Left lung (tissue), 10 donors: Measurements from ENCODE around the gene RNLS. TPM values are rescaled to one million over a fixed set of nuclear protein-coding genes. Genes with fewer than 3 reads are reported as not detected.

Experiments used
- ATAC-seq: fragments of 200-7000 bp; cut with Tn5 transposase; one replicate; pipeline ENCODE4 v1.9.1; 2020; ENCODE audit warnings: moderate library complexity
- DNase-seq, 4 donors: peaks; one replicate each; pipeline ENCODE4 v3.0.0-alpha.2; 2013 to 2020
- H3K27ac ChIP-seq, 2 donors: fragments of 200-600 bp; sonication (generic) in 1 of 2; one replicate each; pipeline versions ENCODE4 v1.5.0 to v1.8.0; 2020 to 2021
- H3K27me3 ChIP-seq, 2 donors: fragments of 200-600 bp; sonication (generic) in 1 of 2; one replicate each; pipeline versions ENCODE4 v1.5.0 to v1.8.0; 2020 to 2021
- H3K36me3 ChIP-seq, 2 donors: fragments of 200-600 bp; sonication (generic) in 1 of 2; one replicate each; pipeline versions ENCODE4 v1.5.0 to v1.8.0; 2020 to 2021
- H3K4me1 ChIP-seq, 2 donors: fragments of 200-600 bp; one replicate each; pipeline ENCODE4 v1.8.0; 2021
- H3K4me3 ChIP-seq, 2 donors: fragments of 200-600 bp; sonication (generic) in 1 of 2; one replicate each; pipeline versions ENCODE4 v1.5.0 to v1.8.0; 2020 to 2021; ENCODE audit warnings: mild to moderate bottlenecking in 1 of 2
- H3K9me3 ChIP-seq, 2 donors: fragments of 200-600 bp; sonication (generic) in 1 of 2; one replicate each; pipeline versions ENCODE4 v1.5.0 to v1.8.0; 2020 to 2021
- CTCF ChIP-seq, 2 donors: fragments of 200-600 bp; sonication (generic) in 1 of 2; IDR thresholded peaks; one replicate each; pipeline versions ENCODE4 v1.5.0 to v1.8.0; 2021; ENCODE audit warnings: antibody characterized with exemption in 2 of 2
- intact Hi-C, 2 donors: fragments of 100-400 bp; cut with DNase I; formaldehyde crosslinking; loops; one replicate each; pipeline versions ENCODE4 v1.11.2 to v1.14.2; 2022
- polyA plus RNA-seq, 6 donors: library from polyadenylated mRNA; unstranded; fragments of 120-200 nt; gene quantifications; one replicate each; pipeline ENCODE4 v1.2.1, GENCODE V29; 2013; ENCODE audit not compliant: insufficient read length in 6 of 6
- total RNA-seq, 2 donors: library from RNA; stranded (reverse); fragmentation: NEBNext Ultra II Directional; extraction: Animal tissue kit (Norgen Biotek cat#: 25700); gene quantifications; one replicate each; pipeline ENCODE4 v1.2.1, GENCODE V29; 2021
- donor health status: DM: no; HTN: yes; CAD: no.
- donor health status: DM: no; HTN: no; CAD: no.

Gene RNLS
- total and polyA plus RNA-seq, 8 donors: 4.1 to 8.8 (median 5.2) TPM

GRCh38 chr10:88347022-88347421, 236.1 kb downstream of the RNLS start:
- H3K36me3 ChIP-seq: no peaks in the 10 kb centered on the region
- intact Hi-C loops: no loop called here
- peak; percentile 16 for ATAC-seq

GRCh38 chr10:88346144-88346977, 236.8 kb downstream of the RNLS start:
- Histone ChIP-seq H3K27me3 (no peaks in the 10 kb centered on the region), H3K9me3 (peaks cover 0 to 2% of the 10 kb centered on the region in 2 donors), H3K4me3 (no peak overlapping the region), H3K36me3 (no peaks in the 10 kb centered on the region), H3K27ac (no peak overlapping the region), H3K4me1 (no peaks in the 10 kb centered on the region)
- TF ChIP-seq CTCF (IDR thresholded peaks at IDR 0.05): no peak
- no peak for DNase-seq
- intact Hi-C loops: no loop called here
- peak; percentile 65 for ATAC-seq

More at GRCh38 chr10:88347022-88347421, 236.1 kb downstream of the RNLS start:
- Histone ChIP-seq H3K4me1 (no peaks in the 10 kb centered on the region), H3K4me3 (no peak overlapping the region), H3K9me3 (peaks cover 0 to 2% of the 10 kb centered on the region in 2 donors), H3K27me3 (no peaks in the 10 kb centered on the region), H3K27ac (no peak overlapping the region)
- no peak for DNase-seq
- TF ChIP-seq CTCF (IDR thresholded peaks at IDR 0.05): no peak

GRCh38 chr10:88343761-88344484, 239.2 kb downstream of the RNLS start:
- Histone ChIP-seq H3K27me3 (no peaks in the 10 kb centered on the region), H3K27ac (no peak overlapping the region), H3K9me3 (no peaks in the 10 kb centered on the region), H3K4me1 (no peaks in the 10 kb centered on the region), H3K36me3 (no peaks in the 10 kb centered on the region), H3K4me3 (no peak overlapping the region)
- no peak for TF ChIP-seq CTCF (IDR thresholded peaks at IDR 0.05)
- intact Hi-C loops: no loop called here
- no peak for ATAC-seq
- DNase-seq: no peak

- no peak for DNase-seq
- TF ChIP-seq CTCF (IDR thresholded peaks at IDR 0.05): no peak
- Histone ChIP-seq H3K27ac (no peak overlapping the region), H3K4me3 (no peak overlapping the region), H3K36me3 (no peaks in the 10 kb centered on the region), H3K4me1 (no peaks in the 10 kb centered on the region), H3K9me3 (no peaks in the 10 kb centered on the region), H3K27me3 (no peaks in the 10 kb centered on the region)
- intact Hi-C loops: no loop called here
- no peak for ATAC-seq
These were observed 240.3 kb downstream of the RNLS start for GRCh38 chr10:88342733-88343310.

- Histone ChIP-seq H3K9me3 (no peaks in the 10 kb centered on the region), H3K27me3 (no peaks in the 10 kb centered on the region), H3K4me3 (no peak overlapping the region), H3K36me3 (no peaks in the 10 kb centered on the region), H3K27ac (no peak overlapping the region), H3K4me1 (peaks cover 0 to 14% of the 10 kb centered on the region in 2 donors)
- ATAC-seq (no peak), DNase-seq (no peak)
- no peak for TF ChIP-seq CTCF (IDR thresholded peaks at IDR 0.05)
- intact Hi-C loops: no loop called here
These were observed 246.0 kb downstream of the RNLS start for GRCh38 chr10:88337134-88337533.
